Stimulated activated CD4-positive, alpha-beta T cell treated with anti-CD3 and anti-CD28 coated beads, TNF-alpha, amount 100 ng/mL, for 1 hour (primary cell): Measurements from ENCODE around the gene RNF113B.

Source experiments
- DNase-seq, 3 donors: peaks; one replicate each; pipeline ENCODE4 v3.0.0-alpha.2; 2020; ENCODE audit warnings: low read depth in 3 of 3, low spot score in 1 of 3

The RNF113B gene

GRCh38 chr13:98175043-98175442 is 2.0 kb downstream of the RNF113B start:
- no peak for DNase-seq

- no peak for DNase-seq
Observed at GRCh38 chr13:98174307-98174706, 2.8 kb downstream of the RNF113B start.

DNA sequence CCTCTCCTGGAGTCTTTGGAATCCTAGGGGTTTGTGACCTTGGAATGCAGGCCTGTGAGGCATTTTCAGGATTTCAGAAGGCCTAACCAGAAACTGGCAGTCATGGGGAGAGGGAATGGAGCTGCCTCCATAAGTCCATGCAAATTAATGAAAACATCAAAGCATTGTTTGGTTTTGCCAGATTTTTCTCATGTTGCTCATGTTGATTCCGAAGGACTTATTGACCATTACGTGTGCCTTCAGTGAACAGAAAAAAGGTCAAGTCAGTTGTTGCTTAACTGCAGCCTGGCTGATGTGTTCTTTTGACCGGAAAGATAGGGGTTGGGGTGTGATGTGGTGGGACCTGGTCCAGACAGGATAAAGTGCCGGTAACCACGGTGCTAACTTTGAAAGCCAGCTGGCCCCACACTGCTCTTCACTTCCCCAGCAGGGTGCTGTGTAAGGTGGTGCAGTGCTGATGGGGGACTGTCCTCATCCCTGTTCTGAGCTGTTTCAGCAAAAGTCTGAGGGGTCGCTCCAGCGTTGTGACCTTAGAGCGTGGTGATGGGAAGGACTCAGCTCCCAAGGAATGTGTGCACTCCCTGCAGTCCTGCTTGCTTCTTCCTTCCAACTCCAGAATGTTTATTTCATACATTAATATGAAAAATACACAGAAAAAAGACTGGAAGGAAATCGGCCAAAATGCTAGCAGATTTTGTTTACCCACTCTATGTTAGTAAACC is 3.5 kb downstream of the RNF113B start:
- DNase-seq, result no peak

GRCh38 chr13:98172590-98173422 is 4.3 kb downstream of the RNF113B start:
- no peak for DNase-seq

DNA sequence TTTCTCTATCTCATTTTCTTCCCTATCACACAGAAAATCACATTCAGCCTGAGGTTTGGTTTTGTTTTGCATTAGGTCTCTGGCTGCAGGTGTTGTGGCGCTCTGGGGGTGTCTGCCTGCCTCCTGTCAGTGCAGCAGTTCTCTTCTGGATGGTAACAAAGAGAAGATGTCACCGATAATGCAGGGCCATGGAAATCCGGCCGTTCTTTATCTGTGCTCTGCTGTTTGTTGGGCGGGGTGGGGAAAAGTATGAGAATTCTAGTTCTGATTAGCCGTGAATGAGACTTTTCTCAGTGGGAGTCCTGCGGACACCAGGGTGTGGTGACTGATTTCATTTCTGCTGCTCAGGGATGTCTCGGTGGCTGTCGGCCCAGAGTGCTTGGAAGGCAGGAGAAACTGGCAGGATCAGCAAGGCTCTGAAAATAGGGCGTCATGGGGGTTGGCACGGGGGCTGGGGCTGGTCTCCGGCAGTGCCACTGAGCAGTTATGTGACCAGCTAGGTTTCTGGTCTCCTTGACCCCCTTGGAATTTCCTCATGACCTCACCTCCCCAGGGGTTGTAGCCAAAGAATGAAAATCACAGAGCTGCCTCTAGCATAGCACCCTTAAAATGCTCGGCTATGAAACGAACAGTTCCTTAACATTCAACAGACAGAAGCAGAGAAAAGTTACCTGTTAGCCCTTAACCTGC is 5.0 kb downstream of the RNF113B start:
- no peak for DNase-seq

GRCh38 chr13:98169331-98169730 is 7.7 kb downstream of the RNF113B start:
- no peak for DNase-seq

DNA sequence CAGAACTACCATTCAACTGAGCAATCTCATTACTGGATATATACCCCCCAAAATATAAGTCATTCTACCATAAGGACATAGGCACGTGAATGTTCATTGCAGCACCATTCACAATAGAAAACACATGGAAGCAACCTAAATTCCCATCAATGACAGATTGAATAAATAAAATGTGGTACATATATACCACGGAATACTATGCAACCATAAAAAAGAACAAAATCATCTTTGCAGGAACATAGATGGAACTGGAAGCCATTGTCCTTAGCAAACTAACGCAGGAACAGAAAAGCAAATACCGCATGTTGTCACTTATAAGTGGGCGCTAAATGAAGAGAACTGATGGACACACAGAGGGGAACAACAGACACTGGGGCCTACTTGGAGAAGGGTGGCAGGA is 14.1 kb downstream of the RNF113B start:
- no peak for DNase-seq

- no peak for DNase-seq
Observed at GRCh38 chr13:98158172-98158899, 18.7 kb downstream of the RNF113B start.

DNA sequence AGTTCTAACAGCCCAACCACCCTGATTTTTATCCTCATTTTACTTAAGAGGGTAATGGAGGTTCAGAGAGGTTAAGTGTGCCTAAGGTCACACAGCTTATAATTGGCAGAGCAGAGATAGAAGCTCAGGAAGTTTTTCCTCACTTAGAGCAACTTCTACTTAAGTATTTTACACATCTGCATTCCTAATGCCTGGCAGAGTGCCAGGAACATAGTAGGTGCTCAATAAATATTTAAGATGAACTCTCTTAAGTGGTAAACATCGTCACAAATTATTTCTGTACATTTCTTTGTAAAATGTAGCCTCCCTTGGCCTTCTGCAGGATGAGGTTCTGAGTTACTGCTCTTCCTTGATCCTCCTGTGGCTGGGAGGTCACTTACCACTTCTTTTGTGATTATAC is 19.5 kb downstream of the RNF113B start:
- DNase-seq, result no peak

DNA sequence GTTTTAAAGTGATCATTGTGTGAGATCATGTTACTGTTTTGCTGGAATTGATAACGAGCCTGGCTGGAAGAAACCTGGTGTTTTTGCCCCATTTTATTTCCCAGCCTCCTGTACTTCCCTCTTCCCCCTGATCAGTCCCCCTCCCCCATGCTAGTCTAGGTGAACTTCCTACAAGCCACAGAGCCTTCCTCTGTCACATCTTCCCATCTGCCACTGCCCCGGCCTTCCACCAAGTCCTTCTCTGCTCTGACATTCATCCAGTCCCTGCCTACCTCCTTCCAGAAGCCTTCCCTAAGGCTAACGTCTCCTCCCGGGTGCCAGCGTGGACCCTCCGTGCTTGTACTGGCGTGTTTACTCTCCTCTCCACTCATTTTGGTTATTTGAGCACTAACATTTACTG is 19.9 kb downstream of the RNF113B start:
- DNase-seq, result no peak

- DNase-seq, result no peak
Observed at GRCh38 chr13:98156259-98156658, 20.8 kb downstream of the RNF113B start.

DNA sequence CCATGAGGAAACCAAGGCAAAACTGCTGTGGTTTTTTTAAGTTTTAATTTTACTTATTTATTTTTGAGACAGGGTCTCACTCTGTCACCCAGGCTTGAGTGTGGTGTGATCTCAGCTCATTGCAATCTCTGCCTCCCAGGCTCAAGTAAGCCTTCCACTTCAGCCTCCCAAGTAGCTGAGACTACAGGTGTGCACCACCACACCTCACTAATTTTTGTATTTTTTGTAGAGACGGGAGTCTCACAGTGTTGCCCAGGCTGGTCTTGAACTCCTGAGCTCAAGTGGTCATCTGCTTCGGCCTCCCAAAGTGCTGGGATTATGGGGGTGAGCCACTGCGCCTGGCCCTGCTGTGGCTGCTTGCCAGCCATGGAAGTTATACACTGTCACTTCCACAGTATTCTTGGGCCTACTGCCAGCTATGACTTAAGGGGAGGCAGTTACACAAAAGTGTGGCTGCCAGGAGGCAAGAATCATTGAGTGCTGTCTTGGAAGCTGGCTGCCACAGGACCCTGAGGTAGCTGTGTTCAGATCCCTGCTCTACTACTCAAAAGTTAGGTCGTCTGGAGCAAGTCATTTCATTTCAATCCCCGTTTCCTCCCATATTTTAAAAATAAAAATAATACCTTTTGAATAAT is 21.5 kb downstream of the RNF113B start:
- no peak for DNase-seq

GRCh38 chr13:98150832-98151479 is 26.1 kb downstream of the RNF113B start:
- no peak for DNase-seq

- no peak for DNase-seq
Observed at GRCh38 chr13:98147521-98147920, 29.5 kb downstream of the RNF113B start.

- DNase-seq, result no peak
Observed at GRCh38 chr13:98144801-98145350, 32.2 kb downstream of the RNF113B start.

DNA sequence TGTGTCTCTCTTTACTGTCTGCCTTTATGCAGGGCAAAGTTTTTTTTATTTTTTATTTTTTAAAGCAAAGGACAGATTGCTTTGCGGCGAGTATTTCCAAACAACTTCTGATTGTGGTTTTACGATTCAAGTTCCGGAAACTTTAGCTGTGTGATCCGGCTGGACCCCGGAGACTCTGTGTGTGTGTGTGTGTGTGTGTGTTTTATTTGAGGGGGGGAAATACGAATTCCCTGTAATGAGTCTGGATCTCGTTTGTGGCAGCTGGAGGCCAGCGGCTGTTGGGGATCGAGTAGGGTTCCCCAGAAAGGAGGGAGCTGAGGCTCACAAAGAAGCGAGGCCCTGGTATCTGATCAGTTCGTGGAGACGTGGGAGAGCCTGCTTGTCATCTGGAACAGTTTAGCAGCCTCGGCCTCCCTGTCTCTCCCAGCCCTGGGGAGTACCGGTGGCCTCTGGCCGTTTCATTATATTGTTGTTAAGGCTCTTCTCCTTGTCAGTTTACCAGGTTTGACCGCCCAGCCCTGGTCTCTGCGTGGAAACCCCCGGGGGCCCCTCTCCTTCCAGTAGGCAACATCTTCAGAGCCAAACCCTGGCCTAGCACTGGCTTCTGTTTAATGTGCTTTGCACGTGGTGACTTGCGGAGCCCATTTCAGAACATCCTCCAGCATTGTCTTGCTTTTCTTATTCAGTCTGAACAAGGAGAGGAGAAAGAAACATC is 32.9 kb downstream of the RNF113B start:
- DNase-seq, result no peak

- DNase-seq, result no peak
Observed at GRCh38 chr13:98143601-98144026, 33.5 kb downstream of the RNF113B start.

- no peak for DNase-seq
Observed at GRCh38 chr13:98143157-98143553, 33.9 kb downstream of the RNF113B start.

GRCh38 chr13:98142380-98143156 is 34.5 kb downstream of the RNF113B start, which contains the start of gene FARP1:
Gene FARP1, plus strand, starts transcription at chr13:98143094. Its CDS starts 70,149 bp downstream, at chr13:98213243.
- DNase-seq, result no peak
